HEK293 (cell line): ENCODE measurements around the gene LRP2BP.
"Not testable (repeated sequence)": the region's sequence is repeated elsewhere in the genome, so short reads cannot be mapped to it uniquely, and the experiment has no call there.

Experiments used
- CTCF ChIA-PET: fragments of 350-600 bp; formaldehyde crosslinking; extraction: SDS; loops from one replicate; lab custom pipeline; 2021; ENCODE audit warnings: antibody characterized with exemption; lab: Yijun Ruan, JAX
- POLR2A ChIA-PET: fragments of 300-600 bp; formaldehyde crosslinking; extraction: SDS; loops from one replicate; lab custom pipeline; 2020; ENCODE audit warnings: antibody characterized with exemption, inconsistent platforms; lab: Yijun Ruan, JAX
- H3K27ac ChIP-seq: fragments of 200-500 bp; sonication (Bioruptor generic); 2 replicates; pipeline ENCODE4 v1.5.1; 2014; ENCODE audit warnings: low read depth, low read length, control low read depth, inconsistent platforms; ENCODE audit errors: extremely low read depth
- H3K36me3 ChIP-seq, 2 experiments: fragments of 200-500 bp in 1 of 2; sonication (Bioruptor generic) in 1 of 2; 1 replicate in 1 of 2; 2 replicates in 1 of 2; pipeline ENCODE4 v1.5.1; 2014 to 2017; ENCODE audit warnings: inconsistent platforms in 2 of 2, low read length in 2 of 2; ENCODE audit not compliant: control insufficient read depth in 2 of 2, insufficient read depth in 1 of 2
- H3K4me1 ChIP-seq: fragments of 200-500 bp; sonication (Bioruptor generic); 2 replicates; pipeline ENCODE4 v1.5.1; 2014; ENCODE audit warnings: mild to moderate bottlenecking, low read length, inconsistent platforms; ENCODE audit not compliant: control insufficient read depth, insufficient read depth
- H3K4me3 ChIP-seq: 2 replicates; pipeline ENCODE4 v1.5.1; 2011; ENCODE audit warnings: low read depth, mild to moderate bottlenecking, control low read depth, low read length, moderate library complexity
- H3K9me3 ChIP-seq: fragments of 200-500 bp; sonication (Bioruptor generic); 2 replicates; pipeline ENCODE4 v1.5.1; 2014; ENCODE audit warnings: low read depth, low read length, inconsistent platforms; ENCODE audit not compliant: control insufficient read depth, insufficient read depth
- KLF16 ChIP-seq: fragments of 450-650 bp; formaldehyde crosslinking; IDR thresholded peaks from 2 replicates; pipeline ENCODE4 v1.5.1; 2017; ENCODE audit warnings: missing biosample characterization, missing genetic modification characterization
- PBX3 ChIP-seq: sonication (generic); formaldehyde crosslinking; IDR thresholded peaks from 2 replicates; pipeline ENCODE4 v1.8.1; 2022; ENCODE audit warnings: mild to moderate bottlenecking, moderate library complexity, missing genetic modification reagents
- PRDM10 ChIP-seq: fragments of 450-650 bp; formaldehyde crosslinking; IDR thresholded peaks from 2 replicates; pipeline ENCODE4 v1.5.1; 2016; ENCODE audit warnings: missing biosample characterization, missing genetic modification characterization
- SALL2 ChIP-seq: fragments of 450-650 bp; formaldehyde crosslinking; IDR thresholded peaks from 2 replicates; pipeline ENCODE4 v1.5.0; 2017; ENCODE audit warnings: missing biosample characterization, mild to moderate bottlenecking, missing genetic modification characterization, borderline replicate concordance
- ZBTB1 ChIP-seq: fragments of 450-650 bp; formaldehyde crosslinking; IDR thresholded peaks from 2 replicates; pipeline ENCODE4 v1.5.1; 2016; ENCODE audit warnings: missing biosample characterization, missing genetic modification characterization
- ZEB2 ChIP-seq: fragments of 450-650 bp; formaldehyde crosslinking; IDR thresholded peaks from 2 replicates; pipeline ENCODE4 v1.5.1; 2016; ENCODE audit warnings: missing biosample characterization, missing genetic modification characterization
- ZNF132 ChIP-seq: fragments of 450-650 bp; formaldehyde crosslinking; IDR thresholded peaks from 2 replicates; pipeline ENCODE4 v1.5.1; 2017; ENCODE audit warnings: missing biosample characterization, missing genetic modification characterization, borderline replicate concordance
- ZNF169 ChIP-seq: fragments of 450-650 bp; formaldehyde crosslinking; IDR thresholded peaks from 2 replicates; pipeline ENCODE4 v1.5.1; 2016; ENCODE audit warnings: missing biosample characterization, missing genetic modification characterization
- ZNF239 ChIP-seq: fragments of 450-650 bp; formaldehyde crosslinking; IDR thresholded peaks from 2 replicates; pipeline ENCODE4 v1.5.1; 2016; ENCODE audit warnings: missing biosample characterization, missing genetic modification characterization
- ZNF274 ChIP-seq, 2 experiments: fragments of 200-500 bp in 1 of 2; fragments of 450-650 bp in 1 of 2; sonication (Bioruptor generic) in 1 of 2; formaldehyde crosslinking in 1 of 2; IDR thresholded peaks; 2 replicates each; pipeline versions ENCODE4 v1.5.1 to v1.6.1; 2014 to 2016; ENCODE audit warnings: borderline replicate concordance in 1 of 2, inconsistent platforms in 1 of 2, low read length in 1 of 2, missing biosample characterization in 1 of 2, missing genetic modification characterization in 1 of 2
- ZNF362 ChIP-seq: fragments of 450-650 bp; formaldehyde crosslinking; IDR thresholded peaks from 2 replicates; pipeline ENCODE4 v1.5.1; 2016; ENCODE audit warnings: missing biosample characterization, missing genetic modification characterization
- ZNF416 ChIP-seq: fragments of 450-650 bp; formaldehyde crosslinking; IDR thresholded peaks from 2 replicates; pipeline ENCODE4 v1.5.1; 2016; ENCODE audit warnings: missing biosample characterization, missing genetic modification characterization
- ZNF433 ChIP-seq: fragments of 450-650 bp; formaldehyde crosslinking; IDR thresholded peaks from 2 replicates; pipeline ENCODE4 v1.5.1; 2016; ENCODE audit warnings: missing biosample characterization, missing genetic modification characterization, low read depth
- ZNF610 ChIP-seq: fragments of 450-650 bp; formaldehyde crosslinking; IDR thresholded peaks from 2 replicates; pipeline ENCODE4 v1.5.1; 2016; ENCODE audit warnings: missing biosample characterization, missing genetic modification characterization, borderline replicate concordance
- ZNF623 ChIP-seq: fragments of 450-650 bp; formaldehyde crosslinking; IDR thresholded peaks from 2 replicates; pipeline ENCODE4 v1.5.1; 2016; ENCODE audit warnings: missing biosample characterization, missing genetic modification characterization
- ZNF664 ChIP-seq: fragments of 450-650 bp; formaldehyde crosslinking; IDR thresholded peaks from 2 replicates; pipeline ENCODE4 v1.5.1; 2016; ENCODE audit warnings: missing biosample characterization, missing genetic modification characterization
- ZNF747 ChIP-seq: fragments of 450-650 bp; formaldehyde crosslinking; IDR thresholded peaks from 2 replicates; pipeline ENCODE4 v1.5.1; 2016; ENCODE audit warnings: missing biosample characterization, missing genetic modification characterization

LRP2BP gene

GRCh38 chr4:185325721-185326120, 70.0 kb downstream of the LRP2BP start:
- H3K4me1 ChIP-seq, H3K4me3 ChIP-seq, H3K9me3 ChIP-seq, POLR2A ChIA-PET, CTCF ChIA-PET, H3K27ac ChIP-seq: not testable (repeated sequence)
- peaks cover 4 to 40% of the 10 kb centered on the region in 2 experiments; a peak in 2 of 3 replicates for H3K36me3 ChIP-seq

GRCh38 chr4:185324361-185324760, 71.4 kb downstream of the LRP2BP start:
- H3K36me3 ChIP-seq, result peaks cover 4 to 44% of the 10 kb centered on the region in 2 experiments
- H3K4me3 ChIP-seq, H3K27ac ChIP-seq, POLR2A ChIA-PET, H3K9me3 ChIP-seq, CTCF ChIA-PET, H3K4me1 ChIP-seq: not testable (repeated sequence)

GRCh38 chr4:185323606-185324005, 72.1 kb downstream of the LRP2BP start:
- Histone ChIP-seq H3K4me3 (no peak overlapping the region), H3K27ac (no peak overlapping the region)
- no peak for TF ChIP-seq ZNF239 (tag by site-specific recombination)
- TF ChIP-seq PBX3 (CRISPR knock-in tag), result no peak
- TF ChIP-seq ZNF610 (tag by site-specific recombination), result no peak
- TF ChIP-seq SALL2 (tag by site-specific recombination), result no peak
- no peak for TF ChIP-seq ZNF747
- TF ChIP-seq KLF16 (tag by site-specific recombination), result no peak
- TF ChIP-seq ZBTB1 (tag by site-specific recombination), result no peak
- TF ChIP-seq ZNF623 (tag by site-specific recombination), result no peak
- no peak for TF ChIP-seq ZNF274 (IDR thresholded peaks at IDR 0.05; ENCODE audit: low read length)
- TF ChIP-seq ZNF274 (tag by site-specific recombination; IDR thresholded peaks at IDR 0.05; ENCODE audit: borderline replicate concordance), result no peak
- TF ChIP-seq ZNF169 (tag by site-specific recombination), result no peak
- TF ChIP-seq ZNF664 (tag by site-specific recombination), result no peak
- TF ChIP-seq ZEB2 (tag by site-specific recombination), result no peak
- no peak for TF ChIP-seq ZNF132 (tag by site-specific recombination)
- TF ChIP-seq ZNF433 (tag by site-specific recombination), result no peak
- TF ChIP-seq PRDM10 (tag by site-specific recombination), result no peak
- TF ChIP-seq ZNF362 (tag by site-specific recombination), result no peak
- TF ChIP-seq ZNF416 (tag by site-specific recombination), result no peak
- TF ChIP-seq, all 188 proteins: peak for 0
- no peaks in the 10 kb centered on the region for H3K9me3 ChIP-seq
- no peaks in the 10 kb centered on the region for H3K4me1 ChIP-seq
- peaks cover 4 to 40% of the 10 kb centered on the region in 2 experiments for H3K36me3 ChIP-seq
- POLR2A ChIA-PET, result no interaction called here
- CTCF ChIA-PET, result no interaction called here
